ENCODE measurements around the gene MOK.

- TF ChIP-seq, protein P1, sequence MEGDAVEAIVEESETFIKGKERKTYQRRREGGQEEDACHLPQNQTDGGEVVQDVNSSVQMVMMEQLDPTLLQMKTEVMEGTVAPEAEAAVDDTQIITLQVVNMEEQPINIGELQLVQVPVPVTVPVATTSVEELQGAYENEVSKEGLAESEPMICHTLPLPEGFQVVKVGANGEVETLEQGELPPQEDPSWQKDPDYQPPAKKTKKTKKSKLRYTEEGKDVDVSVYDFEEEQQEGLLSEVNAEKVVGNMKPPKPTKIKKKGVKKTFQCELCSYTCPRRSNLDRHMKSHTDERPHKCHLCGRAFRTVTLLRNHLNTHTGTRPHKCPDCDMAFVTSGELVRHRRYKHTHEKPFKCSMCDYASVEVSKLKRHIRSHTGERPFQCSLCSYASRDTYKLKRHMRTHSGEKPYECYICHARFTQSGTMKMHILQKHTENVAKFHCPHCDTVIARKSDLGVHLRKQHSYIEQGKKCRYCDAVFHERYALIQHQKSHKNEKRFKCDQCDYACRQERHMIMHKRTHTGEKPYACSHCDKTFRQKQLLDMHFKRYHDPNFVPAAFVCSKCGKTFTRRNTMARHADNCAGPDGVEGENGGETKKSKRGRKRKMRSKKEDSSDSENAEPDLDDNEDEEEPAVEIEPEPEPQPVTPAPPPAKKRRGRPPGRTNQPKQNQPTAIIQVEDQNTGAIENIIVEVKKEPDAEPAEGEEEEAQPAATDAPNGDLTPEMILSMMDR (IDR thresholded peaks at IDR 0.05) = no peak
- no peak for TF ChIP-seq POLR2A (IDR thresholded peaks at IDR 0.05)
Observed at GRCh38 chr14:102282751-102283465, 22.1 kb downstream of the MOK start.

Data from uterus (tissue), 2 donors.